ENCODE results near the gene PLAGL2.
"Not testable (repeated sequence)": the region's sequence is repeated elsewhere in the genome, so short reads cannot be mapped to it uniquely, and the experiment has no call there.

The PLAGL2 gene

GRCh38 chr20:32205110-32205842, 2.3 kb downstream of the PLAGL2 start:
- no peak for DNase-seq (ENCODE audit: low read depth, low spot score)

GRCh38 chr20:32204205-32205109, 3.1 kb downstream of the PLAGL2 start:
- DNase-seq (ENCODE audit: low read depth, low spot score): no peak

- no peak for DNase-seq (ENCODE audit: low read depth, low spot score)
Measured at GRCh38 chr20:32203356-32204204, 4.0 kb downstream of the PLAGL2 start.

GRCh38 chr20:32201977-32202363, 5.6 kb downstream of the PLAGL2 start:
- DNase-seq (ENCODE audit: low read depth, low spot score): no peak

GRCh38 chr20:32201296-32201976, 6.1 kb downstream of the PLAGL2 start:
- DNase-seq (ENCODE audit: low read depth, low spot score): no peak

GRCh38 chr20:32199006-32199405, 8.5 kb downstream of the PLAGL2 start:
- DNase-seq (ENCODE audit: low read depth, low spot score): no peak

GRCh38 chr20:32197136-32197535, 10.4 kb downstream of the PLAGL2 start:
- DNase-seq (ENCODE audit: low read depth, low spot score): not testable (repeated sequence)

GRCh38 chr20:32196613-32197012, 10.9 kb downstream of the PLAGL2 start:
- not testable (repeated sequence) for DNase-seq (ENCODE audit: low read depth, low spot score)

GRCh38 chr20:32195581-32195980, 12.0 kb downstream of the PLAGL2 start:
- no peak for DNase-seq (ENCODE audit: low read depth, low spot score)

- DNase-seq (ENCODE audit: low read depth, low spot score): no peak
Measured at GRCh38 chr20:32193996-32194395, 13.5 kb downstream of the PLAGL2 start.

- DNase-seq (ENCODE audit: low read depth, low spot score): not testable (repeated sequence)
Measured at GRCh38 chr20:32193336-32193735, 14.2 kb downstream of the PLAGL2 start.

GRCh38 chr20:32192698-32193097, 14.8 kb downstream of the PLAGL2 start:
- DNase-seq (ENCODE audit: low read depth, low spot score): no peak

- DNase-seq (ENCODE audit: low read depth, low spot score): no peak
Measured at GRCh38 chr20:32191873-32192272, 15.7 kb downstream of the PLAGL2 start.

GRCh38 chr20:32191422-32191821, 16.1 kb downstream of the PLAGL2 start:
- no peak for DNase-seq (ENCODE audit: low read depth, low spot score)

- DNase-seq (ENCODE audit: low read depth, low spot score): no peak
Measured at GRCh38 chr20:32190616-32191415, 16.7 kb downstream of the PLAGL2 start.

GRCh38 chr20:32189691-32190615, 17.6 kb downstream of the PLAGL2 start:
- no peak for DNase-seq (ENCODE audit: low read depth, low spot score)

- no peak for DNase-seq (ENCODE audit: low read depth, low spot score)
Measured at GRCh38 chr20:32189123-32189410, 18.5 kb downstream of the PLAGL2 start.

- no peak for DNase-seq (ENCODE audit: low read depth, low spot score)
Measured at GRCh38 chr20:32188376-32189122, 19.0 kb downstream of the PLAGL2 start.

GRCh38 chr20:32186506-32186905, 21.0 kb downstream of the PLAGL2 start:
- no peak for DNase-seq (ENCODE audit: low read depth, low spot score)

Measured in brain pericyte (primary cell).